ENCODE measurements around the gene FKBP5.

Gene FKBP5

GRCh38 chr6:35601331-35602132 is 87.2 kb downstream of the FKBP5 start:
- TF ChIP-seq RAD21 (IDR thresholded peaks at IDR 0.05; ENCODE audit: low read depth), result no peak
- TF ChIP-seq YY1 (IDR thresholded peaks at IDR 0.05; ENCODE audit: low read depth), result no peak
- TF ChIP-seq NFIC (IDR thresholded peaks at IDR 0.05), result no peak
- TF ChIP-seq FOXM1 (IDR thresholded peaks at IDR 0.05; ENCODE audit: borderline replicate concordance, low read depth), result no peak
- no peak for TF ChIP-seq USF1 (IDR thresholded peaks at IDR 0.05)
- TF ChIP-seq TCF12 (IDR thresholded peaks at IDR 0.05; ENCODE audit: low read depth), result no peak
- no peak for TF ChIP-seq EGR1 (IDR thresholded peaks at IDR 0.05)
- TF ChIP-seq CREB1 (IDR thresholded peaks at IDR 0.05; ENCODE audit: low read depth), result no peak
- TF ChIP-seq MAX (IDR thresholded peaks at IDR 0.05), result no peak
- no peak for TF ChIP-seq CEBPB (IDR thresholded peaks at IDR 0.05)
- no peak for TF ChIP-seq EP300 (IDR thresholded peaks at IDR 0.05; ENCODE audit: borderline replicate concordance)
- no peak for TF ChIP-seq TEAD4 (IDR thresholded peaks at IDR 0.05)
- no peak for TF ChIP-seq REST (IDR thresholded peaks at IDR 0.05; ENCODE audit: low read depth)
- TF ChIP-seq TAF1 (IDR thresholded peaks at IDR 0.05; ENCODE audit: low read depth), result no peak
- TF ChIP-seq ZBTB7A (IDR thresholded peaks at IDR 0.05; ENCODE audit: low read depth), result no peak

GRCh38 chr6:35600659-35601125 is 88.0 kb downstream of the FKBP5 start:
- TF ChIP-seq ZBTB7A (IDR thresholded peaks at IDR 0.05; ENCODE audit: low read depth), result no peak
- no peak for TF ChIP-seq TEAD4 (IDR thresholded peaks at IDR 0.05)
- TF ChIP-seq REST (IDR thresholded peaks at IDR 0.05; ENCODE audit: low read depth), result no peak
- no peak for TF ChIP-seq CEBPB (IDR thresholded peaks at IDR 0.05)
- TF ChIP-seq EP300 (IDR thresholded peaks at IDR 0.05; ENCODE audit: borderline replicate concordance), result no peak
- TF ChIP-seq CREB1 (IDR thresholded peaks at IDR 0.05; ENCODE audit: low read depth), result no peak
- TF ChIP-seq EGR1 (IDR thresholded peaks at IDR 0.05), result no peak
- no peak for TF ChIP-seq TAF1 (IDR thresholded peaks at IDR 0.05; ENCODE audit: low read depth)
- no peak for TF ChIP-seq USF1 (IDR thresholded peaks at IDR 0.05)
- no peak for TF ChIP-seq FOXM1 (IDR thresholded peaks at IDR 0.05; ENCODE audit: borderline replicate concordance, low read depth)
- no peak for TF ChIP-seq YY1 (IDR thresholded peaks at IDR 0.05; ENCODE audit: low read depth)
- no peak for TF ChIP-seq TCF12 (IDR thresholded peaks at IDR 0.05; ENCODE audit: low read depth)
- no peak for TF ChIP-seq MAX (IDR thresholded peaks at IDR 0.05)

GRCh38 chr6:35599761-35600658 is 88.7 kb downstream of the FKBP5 start:
- TF ChIP-seq CEBPB (IDR thresholded peaks at IDR 0.05) (no peak), CREB1 (IDR thresholded peaks at IDR 0.05; ENCODE audit: low read depth) (no peak), TAF1 (IDR thresholded peaks at IDR 0.05; ENCODE audit: low read depth) (no peak), MAX (IDR thresholded peaks at IDR 0.05) (no peak), RAD21 (IDR thresholded peaks at IDR 0.05; ENCODE audit: low read depth) (no peak), USF1 (IDR thresholded peaks at IDR 0.05) (no peak), NFIC (IDR thresholded peaks at IDR 0.05) (no peak), REST (IDR thresholded peaks at IDR 0.05; ENCODE audit: low read depth) (no peak), EP300 (IDR thresholded peaks at IDR 0.05; ENCODE audit: borderline replicate concordance) (no peak), TEAD4 (IDR thresholded peaks at IDR 0.05) (no peak), FOXM1 (IDR thresholded peaks at IDR 0.05; ENCODE audit: borderline replicate concordance, low read depth) (no peak), EGR1 (IDR thresholded peaks at IDR 0.05) (no peak), TCF12 (IDR thresholded peaks at IDR 0.05; ENCODE audit: low read depth) (no peak), YY1 (IDR thresholded peaks at IDR 0.05; ENCODE audit: low read depth) (no peak), ZBTB7A (IDR thresholded peaks at IDR 0.05; ENCODE audit: low read depth) (no peak)

All from Ishikawa (cell line).